ENCODE data around the gene PATJ. TPM values are rescaled to one million over a fixed set of nuclear protein-coding genes. Genes with fewer than 3 reads are reported as not detected.
"Not testable (repeated sequence)": the region's sequence is repeated elsewhere in the genome, so short reads cannot be mapped to it uniquely, and the experiment has no call there.

Gene PATJ
- total RNA-seq, 4 donors from 2014 or later, result 54.9 to 187 (median 62.1) TPM

GRCh38 chr1:62210960-62211359 lies 468.7 kb downstream of the PATJ start:
- WGBS, result 97% methylated on average over 1 of the region's 1 CpG
- H3K36me3 ChIP-seq, result no peaks in the 10 kb centered on the region

GRCh38 chr1:62212411-62212810 lies 470.1 kb downstream of the PATJ start:
- Histone ChIP-seq H3K36me3 (no peaks in the 10 kb centered on the region), H3K4me1 (no peaks in the 10 kb centered on the region), H3K27ac (no peak overlapping the region), H3K9me3 (peaks cover 10% of the 10 kb centered on the region), H3K4me3 (no peak overlapping the region), H3K27me3 (no peaks in the 10 kb centered on the region)
- WGBS, result 89% methylated on average over 6 of the region's 6 CpGs
- no peak for DNase-seq (ENCODE audit: low spot score in 2 of 2)
- TF ChIP-seq CTCF (IDR thresholded peaks at IDR 0.05) (no peak), POLR2A (IDR thresholded peaks at IDR 0.05) (no peak), POLR2AphosphoS5 (IDR thresholded peaks at IDR 0.05) (no peak), EP300 (IDR thresholded peaks at IDR 0.05) (no peak)

More at GRCh38 chr1:62210960-62211359, 468.7 kb downstream of the PATJ start:
- TF ChIP-seq EP300 (IDR thresholded peaks at IDR 0.05) (no peak), CTCF (IDR thresholded peaks at IDR 0.05) (no peak), POLR2AphosphoS5 (IDR thresholded peaks at IDR 0.05) (no peak), POLR2A (IDR thresholded peaks at IDR 0.05) (no peak)
- Histone ChIP-seq H3K4me1 (no peaks in the 10 kb centered on the region), H3K27ac (no peak overlapping the region), H3K9me3 (peaks cover 10% of the 10 kb centered on the region), H3K4me3 (no peak overlapping the region), H3K27me3 (no peaks in the 10 kb centered on the region)
- no peak for DNase-seq (ENCODE audit: low spot score in 2 of 2)

- TF ChIP-seq POLR2AphosphoS5 (IDR thresholded peaks at IDR 0.05) (no peak), EP300 (IDR thresholded peaks at IDR 0.05) (no peak), CTCF (IDR thresholded peaks at IDR 0.05) (no peak), POLR2A (IDR thresholded peaks at IDR 0.05) (no peak)
- DNase-seq (ENCODE audit: low spot score in 2 of 2), result no peak
- Histone ChIP-seq H3K27me3 (no peaks in the 10 kb centered on the region), H3K36me3 (no peaks in the 10 kb centered on the region), H3K4me3 (no peak overlapping the region), H3K27ac (no peak overlapping the region), H3K4me1 (no peaks in the 10 kb centered on the region), H3K9me3 (peaks cover 10% of the 10 kb centered on the region)
- 85% methylated on average over 6 of the region's 6 CpGs for WGBS
Measured at GRCh38 chr1:62213075-62213914, 471.0 kb downstream of the PATJ start.

GRCh38 chr1:62218604-62219003 lies 476.3 kb downstream of the PATJ start:
- Histone ChIP-seq H3K36me3 (no peaks in the 10 kb centered on the region), H3K9me3 (no peaks in the 10 kb centered on the region), H3K27me3 (no peaks in the 10 kb centered on the region), H3K4me1 (no peaks in the 10 kb centered on the region), H3K4me3 (no peak overlapping the region), H3K27ac (no peak overlapping the region)
- peak in 1 of 2 donors; percentile 1 for DNase-seq (ENCODE audit: low spot score in 2 of 2)
- TF ChIP-seq POLR2A (IDR thresholded peaks at IDR 0.05), result no peak
- TF ChIP-seq POLR2AphosphoS5 (IDR thresholded peaks at IDR 0.05), result no peak
- no peak for TF ChIP-seq EP300 (IDR thresholded peaks at IDR 0.05)
- TF ChIP-seq CTCF (IDR thresholded peaks at IDR 0.05), result no peak
- 71% methylated on average over 2 of the region's 2 CpGs for WGBS

- H3K27me3 ChIP-seq, H3K4me1 ChIP-seq, H3K27ac ChIP-seq, H3K4me3 ChIP-seq, H3K9me3 ChIP-seq, H3K36me3 ChIP-seq: not testable (repeated sequence)
- WGBS, result 84% methylated on average over 9 of the region's 9 CpGs
- DNase-seq (ENCODE audit: low spot score in 2 of 2), result peak in 1 of 2 donors; percentile 73
Measured at GRCh38 chr1:62220456-62220855, 478.2 kb downstream of the PATJ start.
